H9 (cell line): Measurements from ENCODE around the gene FAM163B. TPM values are rescaled to one million over a fixed set of nuclear protein-coding genes. Genes with fewer than 3 reads are reported as not detected.

ENCODE experiments used
- DNase-seq: peaks from one replicate; pipeline ENCODE4 v3.0.0-alpha.2; 2017
- H2AFZ ChIP-seq: one replicate; pipeline ENCODE4 v1.6.1; 2013; ENCODE audit warnings: mild to moderate bottlenecking, low read length, control low read depth, moderate library complexity
- H2AK5ac ChIP-seq: 2 replicates; pipeline ENCODE4 v1.6.1; 2013; ENCODE audit warnings: low read length, control low read depth, mixed read lengths; ENCODE audit not compliant: insufficient read length
- H2BK120ac ChIP-seq: one replicate; pipeline ENCODE4 v1.6.1; 2013; ENCODE audit warnings: low read depth, mild to moderate bottlenecking, low read length, control low read depth, inconsistent platforms; ENCODE audit not compliant: poor library complexity, severe bottlenecking
- H2BK12ac ChIP-seq: 2 replicates; pipeline ENCODE4 v1.6.1; 2013; ENCODE audit warnings: low read length, control low read depth, mixed read lengths, low read depth; ENCODE audit not compliant: insufficient read length
- H2BK15ac ChIP-seq: 2 replicates; pipeline ENCODE4 v1.6.1; 2013; ENCODE audit warnings: low read depth, low read length, control low read depth
- H2BK20ac ChIP-seq: one replicate; pipeline ENCODE4 v1.6.1; 2013; ENCODE audit warnings: low read depth, mild to moderate bottlenecking, low read length, control low read depth, inconsistent platforms; ENCODE audit not compliant: poor library complexity, severe bottlenecking
- H2BK5ac ChIP-seq: 2 replicates; pipeline ENCODE4 v1.6.1; 2013; ENCODE audit warnings: low read length, control low read depth, mixed read lengths; ENCODE audit not compliant: insufficient read length
- H3K14ac ChIP-seq: 2 replicates; pipeline ENCODE4 v1.6.1; 2013; ENCODE audit warnings: low read length, control low read depth; ENCODE audit not compliant: insufficient read depth
- H3K18ac ChIP-seq: 2 replicates; pipeline ENCODE4 v1.6.1; 2013; ENCODE audit warnings: low read depth, mild to moderate bottlenecking, mixed read lengths, low read length, control low read depth; ENCODE audit not compliant: insufficient read length
- H3K23ac ChIP-seq: 2 replicates; pipeline ENCODE4 v1.6.1; 2013; ENCODE audit warnings: low read length, control low read depth, mixed read lengths, low read depth; ENCODE audit not compliant: insufficient read length
- H3K23me2 ChIP-seq: 2 replicates; pipeline ENCODE4 v1.6.1; 2013; ENCODE audit warnings: low read depth, mild to moderate bottlenecking, mixed read lengths, low read length, control low read depth; ENCODE audit not compliant: insufficient read length, poor library complexity, severe bottlenecking
- H3K27ac ChIP-seq: 2 replicates; pipeline ENCODE4 v1.5.1; 2013; ENCODE audit warnings: low read length, control low read depth, mixed read lengths, low read depth; ENCODE audit not compliant: insufficient read length
- H3K27me3 ChIP-seq: 2 replicates; pipeline ENCODE4 v1.6.1; 2013; ENCODE audit warnings: low read length, control low read depth, inconsistent platforms; ENCODE audit not compliant: insufficient read depth
- H3K4ac ChIP-seq: 2 replicates; pipeline ENCODE4 v1.6.1; 2013; ENCODE audit warnings: low read depth, mild to moderate bottlenecking, control low read depth, inconsistent platforms, low read length, moderate library complexity
- H3K4me1 ChIP-seq: 2 replicates; pipeline ENCODE4 v1.6.1; 2013; ENCODE audit warnings: low read length, control low read depth, inconsistent platforms; ENCODE audit not compliant: insufficient read depth
- H3K4me2 ChIP-seq: 2 replicates; pipeline ENCODE4 v1.6.1; 2013; ENCODE audit warnings: low read length, control low read depth, mixed read lengths; ENCODE audit not compliant: insufficient read length, insufficient read depth
- H3K56ac ChIP-seq: 2 replicates; pipeline ENCODE4 v1.6.1; 2013; ENCODE audit warnings: low read depth, mild to moderate bottlenecking, mixed read lengths, low read length, control low read depth; ENCODE audit not compliant: insufficient read length
- H3K79me1 ChIP-seq: 2 replicates; pipeline ENCODE4 v1.6.1; 2013; ENCODE audit warnings: low read depth, mild to moderate bottlenecking, moderate library complexity, low read length, control low read depth, inconsistent platforms; ENCODE audit not compliant: insufficient read depth, poor library complexity, severe bottlenecking
- H3K79me2 ChIP-seq: 2 replicates; pipeline ENCODE4 v1.6.1; 2013; ENCODE audit warnings: low read length, control low read depth, inconsistent platforms; ENCODE audit not compliant: insufficient read depth
- H3K9ac ChIP-seq: 2 replicates; pipeline ENCODE4 v1.6.1; 2013; ENCODE audit warnings: low read length, control low read depth, mixed read lengths; ENCODE audit not compliant: insufficient read length; ENCODE audit errors: extremely low read depth
- H3K9me3 ChIP-seq: one replicate; pipeline ENCODE4 v1.6.1; 2013; ENCODE audit warnings: low read depth, low read length, inconsistent platforms; ENCODE audit not compliant: control insufficient read depth
- H3T11ph ChIP-seq: one replicate; pipeline ENCODE4 v1.6.1; 2013; ENCODE audit warnings: mild to moderate bottlenecking, low read length, control low read depth, inconsistent platforms
- H4K20me1 ChIP-seq: one replicate; pipeline ENCODE4 v1.6.1; 2013; ENCODE audit not compliant: control insufficient read depth, insufficient read length, insufficient read depth
- H4K5ac ChIP-seq: 2 replicates; pipeline ENCODE4 v1.6.1; 2013; ENCODE audit warnings: low read depth, mild to moderate bottlenecking, mixed read lengths, low read length, control low read depth; ENCODE audit not compliant: insufficient read length
- H4K8ac ChIP-seq: replicated peaks from 2 replicates; pipeline ENCODE4 v1.6.1; 2013; ENCODE audit warnings: low read length, control low read depth, mixed read lengths, low read depth; ENCODE audit not compliant: insufficient read length
- H4K91ac ChIP-seq: 2 replicates; pipeline ENCODE4 v1.6.1; 2013; ENCODE audit warnings: low read depth, mild to moderate bottlenecking, moderate library complexity, mixed read lengths, low read length, control low read depth; ENCODE audit not compliant: insufficient read length
- H3K27ac Mint-ChIP-seq, 3 experiments: 2 replicates in 2 of 3; 3 replicates in 1 of 3; pipeline ENCODE4 v1.8.0; 2020 to 2021; ENCODE audit warnings: mixed read lengths in 3 of 3, mild to moderate bottlenecking in 1 of 3, moderate library complexity in 1 of 3
- H3K27me3 Mint-ChIP-seq: 2 replicates; pipeline ENCODE4 v1.8.0; 2021; ENCODE audit warnings: low read depth, mild to moderate bottlenecking, moderate library complexity, mixed read lengths
- H3K36me3 Mint-ChIP-seq, 3 experiments: 2 replicates in 2 of 3; 3 replicates in 1 of 3; pipeline ENCODE4 v1.8.0; 2020 to 2021; ENCODE audit warnings: low read depth in 3 of 3, mixed read lengths in 3 of 3; ENCODE audit not compliant: insufficient read depth in 1 of 3
- H3K4me1 Mint-ChIP-seq, 2 experiments: 2 replicates each; pipeline ENCODE4 v1.8.0; 2020; ENCODE audit warnings: mixed read lengths in 2 of 2
- H3K4me3 Mint-ChIP-seq, 2 experiments: 2 replicates in 1 of 2; 3 replicates in 1 of 2; pipeline ENCODE4 v1.8.0; 2020 to 2021; ENCODE audit warnings: mild to moderate bottlenecking in 2 of 2, mixed read lengths in 2 of 2, moderate library complexity in 1 of 2
- H3K9me3 Mint-ChIP-seq, 2 experiments: 2 replicates in 1 of 2; 3 replicates in 1 of 2; pipeline ENCODE4 v1.8.0; 2020; ENCODE audit warnings: mild to moderate bottlenecking in 2 of 2, mixed read lengths in 2 of 2, moderate library complexity in 1 of 2
- WGBS: extraction: QIAGEN DNeasy Blood & Tissue Kit; methylation state at CpG from one replicate; pipeline ENCODE4 v1.1.7; 2013; ENCODE audit warnings: missing lambda C conversion rate, low lambda C conversion rate, mixed read lengths; ENCODE audit not compliant: insufficient read length; ENCODE audit errors: extremely low coverage; 5-methylcytosine and 5-hydroxymethylcytosine counted together
- total RNA-seq: library from RNA; stranded (reverse); gene quantifications from 2 replicates; pipeline ENCODE4 v1.2.1, GENCODE V29; 2021
- TF ChIP-seq, protein P1 (sequence below): fragments of 200-600 bp; sonication (generic); conservative IDR thresholded peaks from 3 replicates; pipeline ENCODE4 v1.8.0; 2021; ENCODE audit warnings: antibody characterized with exemption, mild to moderate bottlenecking

FAM163B gene
- total RNA-seq, 1 experiment from 2014 or later: 0.39 TPM

DNA sequence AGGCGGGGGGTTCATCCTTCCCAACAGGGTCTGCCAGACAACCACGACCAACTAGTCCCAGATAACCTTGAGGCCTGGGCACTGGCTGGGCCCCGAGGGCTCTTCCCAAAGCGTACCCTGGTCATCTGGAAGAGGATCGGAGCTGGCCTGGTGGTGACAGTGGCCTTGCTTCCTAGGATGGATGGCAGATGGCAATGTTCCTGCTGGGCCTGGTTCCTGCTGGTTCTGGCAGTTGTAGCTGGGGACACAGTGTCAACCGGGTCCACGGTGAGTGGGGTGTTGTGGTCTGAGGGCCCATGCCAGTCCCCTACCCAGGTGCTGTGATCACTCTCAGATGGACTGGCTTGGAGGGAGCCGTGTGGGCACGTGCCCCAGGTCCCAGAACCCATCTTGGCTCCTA is 72.7 kb downstream of the FAM163B start:
- H3K27me3 ChIP-seq: no peaks in the 10 kb centered on the region; the same call in 1 of the 2 replicates
- Mint-ChIP-seq H3K36me3 (no peaks in the 10 kb centered on the region), H3K4me1 (peaks cover 24 to 43% of the 10 kb centered on the region in 2 experiments), H3K27me3 (peaks cover 23% of the 10 kb centered on the region), H3K9me3 (no peaks in the 10 kb centered on the region), H3K27ac (no peak overlapping the region), H3K4me3 (no peak overlapping the region)
- H3K4me1 ChIP-seq: peaks cover 7% of the 10 kb centered on the region; the same call in 1 of the 2 replicates
- H3K79me2 ChIP-seq: no peaks in the 10 kb centered on the region
- no peak overlapping the region for H3K56ac ChIP-seq
- no peak overlapping the region for H2BK12ac ChIP-seq
- no peak overlapping the region for H3K27ac ChIP-seq
- no peak overlapping the region for H3K23ac ChIP-seq
- H2BK5ac ChIP-seq: no peak overlapping the region
- H3K18ac ChIP-seq: no peak overlapping the region
- H2BK15ac ChIP-seq: no peak overlapping the region
- H3K4me2 ChIP-seq: no peak overlapping the region
- H3K4ac ChIP-seq: no peak overlapping the region
- no peaks in the 10 kb centered on the region for H4K20me1 ChIP-seq
- no peak overlapping the region for H2AK5ac ChIP-seq
- H2BK120ac ChIP-seq: no peak overlapping the region
- no peak overlapping the region for H2AFZ ChIP-seq
- no peak overlapping the region; the same call in 1 of the 2 replicates for H3K14ac ChIP-seq
- H3T11ph ChIP-seq: no peak overlapping the region
- H3K9ac ChIP-seq: no peak overlapping the region
- no peak for DNase-seq
- WGBS: no CpG with 5 or more reads among the region's 9 CpGs
- H3K9me3 ChIP-seq: no peaks in the 10 kb centered on the region
- H2BK20ac ChIP-seq: no peak overlapping the region
- H4K91ac ChIP-seq: no peak overlapping the region
- no peak overlapping the region for H4K5ac ChIP-seq
- TF ChIP-seq, protein P1, sequence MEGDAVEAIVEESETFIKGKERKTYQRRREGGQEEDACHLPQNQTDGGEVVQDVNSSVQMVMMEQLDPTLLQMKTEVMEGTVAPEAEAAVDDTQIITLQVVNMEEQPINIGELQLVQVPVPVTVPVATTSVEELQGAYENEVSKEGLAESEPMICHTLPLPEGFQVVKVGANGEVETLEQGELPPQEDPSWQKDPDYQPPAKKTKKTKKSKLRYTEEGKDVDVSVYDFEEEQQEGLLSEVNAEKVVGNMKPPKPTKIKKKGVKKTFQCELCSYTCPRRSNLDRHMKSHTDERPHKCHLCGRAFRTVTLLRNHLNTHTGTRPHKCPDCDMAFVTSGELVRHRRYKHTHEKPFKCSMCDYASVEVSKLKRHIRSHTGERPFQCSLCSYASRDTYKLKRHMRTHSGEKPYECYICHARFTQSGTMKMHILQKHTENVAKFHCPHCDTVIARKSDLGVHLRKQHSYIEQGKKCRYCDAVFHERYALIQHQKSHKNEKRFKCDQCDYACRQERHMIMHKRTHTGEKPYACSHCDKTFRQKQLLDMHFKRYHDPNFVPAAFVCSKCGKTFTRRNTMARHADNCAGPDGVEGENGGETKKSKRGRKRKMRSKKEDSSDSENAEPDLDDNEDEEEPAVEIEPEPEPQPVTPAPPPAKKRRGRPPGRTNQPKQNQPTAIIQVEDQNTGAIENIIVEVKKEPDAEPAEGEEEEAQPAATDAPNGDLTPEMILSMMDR: no peak
- no peak overlapping the region for H4K8ac ChIP-seq
- H3K79me1 ChIP-seq: no peaks in the 10 kb centered on the region
- H3K23me2 ChIP-seq: peaks cover 9% of the 10 kb centered on the region
